MV-4-11 (cell line): ENCODE measurements around the gene ZFAND3.
A peak's percentile ranks its signal among the peaks of the same experiment; 100 is the strongest.

Experiments used
- DNase-seq: peaks from one replicate; lab custom pipeline; 2025; lab: John Stamatoyannopoulos, UW

Gene ZFAND3

GRCh38 chr6:37798436-37799262 is 20.9 kb upstream of the ZFAND3 start:
- no peak for DNase-seq

- DNase-seq = no peak
Observed at GRCh38 chr6:37799263-37799644, 20.3 kb upstream of the ZFAND3 start.

- no peak for DNase-seq
Observed at GRCh38 chr6:37800703-37801604, 18.6 kb upstream of the ZFAND3 start.

- DNase-seq = no peak
Observed at GRCh38 chr6:37801605-37801940, 18.0 kb upstream of the ZFAND3 start.

GRCh38 chr6:37802810-37803209 is 16.7 kb upstream of the ZFAND3 start:
- DNase-seq = peak; percentile 76

GRCh38 chr6:37804586-37804985 is 14.9 kb upstream of the ZFAND3 start:
- peak; percentile 21 for DNase-seq

GRCh38 chr6:37806213-37806612 is 13.3 kb upstream of the ZFAND3 start:
- DNase-seq = no peak

- DNase-seq = no peak
Observed at GRCh38 chr6:37807656-37808055, 11.9 kb upstream of the ZFAND3 start.

- DNase-seq = no peak
Observed at GRCh38 chr6:37809197-37809543, 10.4 kb upstream of the ZFAND3 start.

- DNase-seq = peak; percentile 58
Observed at GRCh38 chr6:37812841-37813240, 6.7 kb upstream of the ZFAND3 start.

GRCh38 chr6:37814374-37814773 is 5.2 kb upstream of the ZFAND3 start:
- DNase-seq = no peak

GRCh38 chr6:37816599-37817375 is 2.7 kb upstream of the ZFAND3 start:
- DNase-seq = no peak

GRCh38 chr6:37818536-37819176 is 871 bp upstream of the ZFAND3 start:
- DNase-seq = peak; percentile 95

GRCh38 chr6:37819802-37820717 is 533 bp downstream of the ZFAND3 start:
- peak; percentile 76 for DNase-seq

GRCh38 chr6:37820718-37821079 is 1.2 kb downstream of the ZFAND3 start:
- DNase-seq = no peak

GRCh38 chr6:37821446-37821845 is 1.9 kb downstream of the ZFAND3 start:
- DNase-seq = no peak

GRCh38 chr6:37822851-37823682 is 3.5 kb downstream of the ZFAND3 start:
- peak; percentile 19 for DNase-seq

GRCh38 chr6:37824170-37824569 is 4.6 kb downstream of the ZFAND3 start:
- DNase-seq = no peak

- DNase-seq = peak; percentile 58
Observed at GRCh38 chr6:37826188-37826587, 6.7 kb downstream of the ZFAND3 start.

GRCh38 chr6:37826993-37827392 is 7.5 kb downstream of the ZFAND3 start:
- no peak for DNase-seq
